Left hindlimb (tissue), 1 donor: ENCODE measurements around the gene ARFRP1.
A peak's percentile ranks its signal among the peaks of the same experiment; 100 is the strongest.

ENCODE experiments used
- DNase-seq: peaks from one replicate; pipeline ENCODE4 v3.0.0-alpha.2; 2018

ARFRP1 gene, protein sequence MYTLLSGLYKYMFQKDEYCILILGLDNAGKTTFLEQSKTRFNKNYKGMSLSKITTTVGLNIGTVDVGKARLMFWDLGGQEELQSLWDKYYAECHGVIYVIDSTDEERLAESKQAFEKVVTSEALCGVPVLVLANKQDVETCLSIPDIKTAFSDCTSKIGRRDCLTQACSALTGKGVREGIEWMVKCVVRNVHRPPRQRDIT

DNA sequence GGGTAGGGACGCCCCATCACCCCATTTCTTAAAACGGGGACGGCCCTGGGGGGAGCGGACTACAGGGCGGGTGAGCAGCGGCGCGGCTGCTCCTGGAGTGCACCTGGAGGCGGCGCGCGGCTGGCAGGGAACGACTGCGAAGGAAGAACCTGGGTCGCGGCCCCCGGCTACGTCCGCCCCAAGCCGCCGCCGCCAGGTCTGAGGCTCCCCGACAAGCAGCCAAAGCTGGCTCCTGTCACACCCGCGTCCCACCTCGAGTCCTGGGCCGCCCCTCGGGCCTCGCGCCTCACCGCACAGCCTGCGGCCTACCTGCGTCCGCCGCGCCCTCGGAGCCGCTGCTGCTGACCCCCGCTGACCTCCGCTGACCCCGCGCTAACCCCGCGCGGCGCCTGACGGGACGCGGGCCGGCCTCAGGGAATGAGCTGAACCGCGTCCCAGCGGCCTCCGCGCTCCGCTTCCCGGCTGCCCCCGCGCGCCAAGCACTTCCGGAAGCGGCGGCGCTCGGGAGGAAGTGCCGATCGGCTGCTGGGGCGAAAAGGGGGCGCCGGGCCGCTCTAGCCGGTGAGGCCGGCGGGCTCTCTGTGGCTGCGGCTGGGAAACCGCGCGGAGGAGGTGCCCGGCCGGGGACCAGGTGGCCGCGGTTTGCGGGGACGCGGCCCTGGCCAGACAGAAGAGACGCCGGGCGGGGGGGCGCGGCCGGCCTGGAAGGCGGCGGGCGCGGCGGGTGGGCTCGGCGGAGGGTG lies at the start of gene ARFRP1, which contains the start of gene ZGPAT:
ARFRP1 (minus strand) TSS at position 419 of the 743 bp plus-strand sequence. CDS start 885 bp downstream, outside the sequence.
ZGPAT (plus strand) TSS at position 482 of the 743 bp plus-strand sequence. CDS start 542 bp downstream, outside the sequence.
- peak; percentile 91 for DNase-seq

DNA sequence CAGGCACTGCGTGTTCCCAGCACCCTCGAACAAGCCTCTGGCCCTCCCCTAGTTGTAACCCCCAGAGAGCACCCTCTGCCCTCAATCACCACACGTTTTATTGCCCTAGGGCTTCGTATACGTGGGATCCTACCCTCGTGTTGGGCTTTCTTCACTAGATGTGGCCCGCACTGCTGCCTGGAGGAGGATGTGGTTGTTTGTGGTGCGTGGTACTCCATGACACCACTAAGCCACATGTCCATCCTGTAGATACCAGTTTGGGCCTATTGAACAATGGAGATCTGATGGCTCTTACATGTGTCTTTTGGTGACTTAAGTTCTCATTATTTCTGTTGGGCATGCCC lies 48.8 kb upstream of the ARFRP1 start:
- DNase-seq: no peak

DNA sequence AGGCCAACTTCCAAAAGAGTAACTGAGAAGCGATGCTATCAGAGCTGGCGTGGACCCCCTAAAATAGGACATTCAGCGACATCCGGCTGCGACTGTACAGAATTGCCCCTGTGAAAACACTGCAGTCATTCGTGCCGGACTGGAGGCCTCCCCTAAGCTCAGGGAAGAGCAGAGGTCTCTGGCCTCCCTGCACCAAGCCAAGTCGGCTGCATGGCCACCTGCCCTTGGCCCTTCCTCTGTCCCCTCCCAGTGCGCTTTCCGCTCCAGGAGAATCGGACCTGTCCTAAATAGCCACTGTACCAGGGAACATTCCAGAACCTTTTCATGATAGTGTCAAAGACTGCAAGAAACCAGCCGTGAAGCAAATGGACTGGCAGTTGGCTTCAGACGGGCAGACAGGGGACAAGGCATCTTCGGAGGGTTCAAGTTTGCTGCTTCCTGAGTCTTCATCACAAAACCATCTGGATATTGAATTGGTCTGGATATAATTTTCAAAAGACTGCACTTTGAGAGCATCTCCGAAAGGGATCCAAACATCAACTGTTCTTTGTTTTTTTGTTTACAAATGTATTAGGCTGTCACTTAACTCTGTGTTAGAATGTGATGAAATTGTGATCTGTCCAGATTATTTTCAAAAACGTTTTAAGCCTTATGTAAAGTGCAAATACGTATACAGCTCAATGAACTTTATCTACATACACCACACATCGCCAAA lies 48.3 kb upstream of the ARFRP1 start:
- DNase-seq: no peak

DNA sequence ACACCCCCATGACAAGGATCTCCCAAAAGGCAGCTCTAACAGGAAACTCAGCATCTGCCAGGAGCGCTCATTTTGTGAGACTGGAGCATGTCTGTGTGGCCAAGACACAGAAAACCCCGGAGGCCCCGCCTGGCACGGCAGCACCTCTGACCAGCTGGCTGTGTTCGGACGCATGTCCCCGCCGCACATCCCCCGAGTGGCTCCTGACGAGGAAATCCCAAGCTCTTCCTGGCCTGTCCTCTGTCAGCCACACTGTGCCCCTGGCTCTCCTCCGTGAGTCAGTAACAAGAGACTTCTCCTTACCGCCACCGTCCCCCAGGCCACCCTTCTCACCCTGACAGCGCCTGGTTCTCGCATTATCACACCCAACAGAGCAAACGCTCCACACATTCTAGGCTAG lies 46.2 kb upstream of the ARFRP1 start:
- DNase-seq: peak; percentile 20

DNA sequence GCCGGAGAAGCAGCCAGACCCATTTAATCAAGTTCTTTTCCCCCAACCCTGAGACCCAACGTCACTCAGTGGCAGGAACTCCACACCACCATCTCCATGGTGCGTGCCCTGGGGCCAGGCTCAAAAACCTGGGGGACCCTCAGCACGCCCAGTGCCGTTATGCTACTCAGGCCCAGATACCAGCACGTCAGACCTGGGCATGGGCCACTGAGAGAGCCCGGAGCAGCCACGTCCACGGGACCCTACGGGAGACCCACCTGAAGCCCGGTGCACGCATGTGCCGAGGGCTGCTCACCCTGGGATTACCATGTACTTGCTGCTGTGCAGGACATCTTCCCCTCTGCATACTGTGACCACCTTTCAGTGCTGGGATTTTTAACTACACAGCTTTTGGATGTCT lies 45.6 kb upstream of the ARFRP1 start:
- DNase-seq: no peak

DNA sequence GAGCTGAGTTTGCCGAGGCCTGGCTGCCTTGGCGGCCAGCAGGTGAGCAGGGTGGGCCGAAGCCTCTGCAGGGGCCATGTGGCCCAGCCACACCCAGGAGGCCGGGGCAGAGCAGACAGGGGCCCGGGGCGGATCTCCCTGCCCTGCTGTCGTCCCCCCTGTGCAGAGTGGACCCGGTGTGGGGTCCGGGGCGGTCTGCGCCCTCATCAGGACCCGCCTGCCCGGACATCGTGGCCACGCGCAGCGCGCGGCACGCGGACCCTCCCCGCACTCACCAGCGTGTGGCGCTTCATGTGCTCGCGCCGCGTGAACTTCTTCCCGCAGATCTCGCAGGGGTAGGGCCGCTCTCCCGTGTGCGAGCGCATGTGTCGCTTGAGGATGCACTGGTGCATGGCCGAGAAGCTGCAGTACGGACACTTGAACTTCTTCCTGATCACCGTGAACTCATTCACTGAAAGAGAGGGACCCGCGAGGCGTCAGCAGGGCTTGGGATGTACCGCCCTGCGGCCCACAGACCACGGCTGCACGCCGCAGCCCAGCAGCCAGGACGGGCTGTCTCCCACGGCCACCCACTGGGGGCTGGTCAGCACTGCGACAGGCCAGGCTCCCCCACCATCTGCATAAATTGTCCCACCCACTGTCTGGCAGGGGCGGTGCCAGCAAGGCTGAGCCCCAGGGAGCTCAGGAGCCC lies 44.8 kb upstream of the ARFRP1 start:
- DNase-seq: no peak

DNA sequence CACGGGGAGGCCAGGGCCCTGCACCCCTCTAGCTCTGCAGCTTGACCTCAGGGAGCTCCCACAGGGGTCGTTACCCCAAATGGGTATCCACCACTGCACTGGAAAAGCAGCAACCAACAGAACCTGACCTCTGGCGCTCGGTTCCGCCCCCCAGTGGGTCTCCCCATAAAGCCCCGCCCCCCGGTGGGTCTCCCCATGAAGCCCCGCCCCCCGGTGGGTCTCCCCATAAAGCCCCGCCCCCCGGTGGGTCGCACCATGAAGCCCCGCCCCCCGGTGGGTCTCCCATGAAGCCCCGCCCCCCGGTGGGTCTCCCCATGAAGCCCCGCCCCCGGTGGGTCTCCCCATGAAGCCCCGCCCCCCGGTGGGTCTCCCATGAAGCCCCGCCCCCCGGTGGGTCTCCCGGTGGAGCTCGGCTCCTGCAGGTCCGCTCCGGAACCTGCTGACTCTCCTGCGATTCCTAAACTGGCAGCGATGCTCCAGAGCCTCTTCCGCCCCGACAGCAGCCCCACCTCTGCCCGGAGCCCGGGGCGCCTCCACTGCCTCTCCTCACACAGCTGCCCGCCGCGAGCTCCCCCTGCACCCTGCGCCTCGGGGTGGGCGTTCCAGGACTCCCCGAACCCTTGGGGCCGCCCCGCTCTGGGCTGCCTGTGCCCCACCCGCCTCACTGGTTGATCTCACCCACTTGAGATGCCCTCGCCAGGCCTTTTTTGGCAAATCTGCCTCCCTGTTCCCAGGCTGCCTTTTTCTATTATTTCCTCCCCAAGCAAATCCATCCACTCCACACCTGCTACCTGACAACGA lies 43.9 kb upstream of the ARFRP1 start:
- DNase-seq: no peak

DNA sequence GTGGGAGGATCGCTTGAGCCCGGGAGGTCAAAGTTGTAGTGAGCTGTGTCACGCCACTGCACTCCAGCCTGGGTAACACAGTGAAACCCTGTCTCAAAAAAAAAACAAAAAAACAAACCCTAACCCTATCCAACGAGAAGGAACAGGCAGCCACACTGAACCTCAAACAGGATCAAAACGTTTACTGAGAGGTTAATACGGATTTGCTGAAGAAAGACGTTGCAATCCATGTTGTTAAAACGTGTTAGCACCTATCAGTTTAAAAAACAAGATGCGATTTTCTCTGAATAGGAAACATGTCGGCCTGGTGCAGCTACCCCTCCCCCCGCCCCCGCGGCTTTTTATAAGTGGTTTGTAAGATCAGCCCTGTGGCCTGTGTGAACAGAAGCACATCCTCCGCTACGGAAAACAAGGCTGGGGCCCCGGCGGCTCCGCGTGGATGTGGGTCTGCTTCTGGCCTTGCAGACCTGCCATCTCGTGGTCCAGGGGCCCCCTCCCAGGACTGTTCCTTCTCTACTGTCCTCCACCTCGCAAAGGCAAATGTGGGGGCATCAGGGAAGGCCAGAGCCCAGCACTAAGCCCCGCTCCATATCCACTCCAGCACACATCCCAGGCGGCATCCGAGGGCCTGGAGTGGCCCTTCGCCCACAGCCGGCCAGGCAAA lies 43.2 kb upstream of the ARFRP1 start:
- no peak for DNase-seq

DNA sequence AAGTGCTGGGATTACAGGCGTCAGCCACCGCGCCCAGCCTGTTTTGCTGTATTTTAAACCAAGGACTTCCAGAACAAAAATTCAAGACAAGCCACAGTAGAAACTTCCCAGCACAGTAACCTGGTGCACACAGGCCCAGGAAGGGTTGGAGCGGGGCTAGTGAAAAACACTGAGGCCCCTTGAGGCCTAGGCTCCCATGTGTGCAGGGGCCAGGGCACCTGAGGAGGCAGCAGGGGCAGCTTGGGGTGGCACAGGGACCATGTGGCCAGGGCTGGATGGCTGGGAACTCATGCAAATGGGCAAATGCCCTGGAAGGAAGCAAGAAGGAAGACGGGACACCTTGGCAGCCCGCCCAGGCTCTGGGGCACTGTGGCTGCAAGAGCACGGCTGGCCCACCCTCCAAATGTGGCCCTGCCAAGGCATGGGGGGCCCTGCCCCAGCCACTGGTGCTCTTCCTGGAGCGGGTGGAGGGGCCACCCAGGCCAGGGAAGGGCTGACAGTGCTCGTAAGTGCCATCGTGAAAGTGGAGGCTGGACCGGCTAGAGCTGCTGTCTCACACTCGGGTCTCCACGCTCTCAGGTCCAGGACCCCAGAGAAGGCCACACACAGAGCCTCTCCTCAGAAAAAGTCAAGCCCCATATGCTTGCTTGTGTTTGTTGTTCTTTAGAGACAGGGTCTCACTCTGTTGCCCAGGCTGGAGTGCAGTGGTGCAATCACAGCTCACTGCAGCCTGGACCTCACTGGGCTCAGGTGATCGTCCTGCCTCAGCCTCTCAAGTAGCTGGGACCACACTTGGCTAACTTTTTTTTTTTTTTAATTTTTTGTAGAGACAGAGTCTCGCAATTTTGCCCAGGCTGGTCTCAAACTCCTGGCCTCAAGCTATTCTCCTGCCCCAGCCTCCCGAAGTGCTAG lies 42.1 kb upstream of the ARFRP1 start:
- no peak for DNase-seq

DNA sequence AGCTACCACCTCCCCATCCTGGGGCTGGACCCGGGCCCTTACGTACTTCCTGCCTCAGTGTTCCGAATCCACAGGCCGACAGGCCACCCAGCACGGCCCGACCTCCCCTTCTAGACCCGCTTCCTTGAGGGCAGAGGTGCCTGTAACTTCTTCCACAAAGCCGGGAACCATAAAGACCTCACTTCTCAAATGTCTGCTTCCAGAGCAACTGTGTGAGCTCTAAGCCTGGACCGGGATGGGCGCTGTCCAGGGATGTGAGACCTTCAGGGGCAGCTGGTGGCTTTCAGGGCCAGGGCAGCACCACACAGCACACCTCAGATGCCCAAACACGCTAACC lies 41.1 kb upstream of the ARFRP1 start:
- DNase-seq: no peak

DNA sequence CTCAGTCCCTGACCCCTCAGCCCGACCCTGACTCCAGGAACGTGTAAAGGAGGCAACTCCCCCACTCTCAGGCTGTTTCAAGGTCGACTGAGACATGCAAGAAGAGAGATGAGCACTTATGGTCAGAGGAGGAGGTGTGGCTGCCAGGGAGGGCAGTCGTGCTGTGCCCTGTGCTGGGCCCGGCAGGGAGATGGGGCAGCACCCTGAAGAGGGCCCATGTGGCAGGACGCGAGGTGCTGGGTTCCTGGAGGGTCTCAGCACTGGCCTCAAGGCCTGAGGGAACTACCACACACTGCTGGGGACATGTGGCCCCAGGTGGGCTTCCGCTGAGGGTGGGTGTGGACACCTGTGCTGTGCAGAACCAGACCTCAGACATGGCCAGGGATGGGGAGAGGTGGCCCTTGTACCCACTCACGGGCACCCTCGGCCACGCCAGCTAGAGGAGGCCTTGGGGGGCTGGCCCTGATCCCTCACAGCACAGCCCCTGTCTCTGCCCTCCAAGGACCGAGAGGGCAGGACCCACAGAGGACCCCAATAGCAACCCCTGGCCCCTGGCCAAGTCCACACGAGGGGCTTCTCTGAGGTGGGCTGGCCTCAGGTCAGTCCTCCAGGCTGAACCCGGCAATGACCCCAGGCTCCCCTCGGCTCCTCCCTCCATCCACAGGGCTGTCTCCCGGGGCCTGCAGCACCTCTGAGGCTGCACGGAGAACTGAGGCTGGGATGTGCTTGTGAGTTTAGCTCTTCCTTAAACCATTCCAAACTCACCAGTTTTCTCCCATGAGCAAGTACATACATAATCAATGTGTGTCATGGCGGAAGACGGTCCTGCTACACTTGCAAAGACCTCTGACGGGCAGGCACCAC lies 40.5 kb upstream of the ARFRP1 start:
- no peak for DNase-seq

DNA sequence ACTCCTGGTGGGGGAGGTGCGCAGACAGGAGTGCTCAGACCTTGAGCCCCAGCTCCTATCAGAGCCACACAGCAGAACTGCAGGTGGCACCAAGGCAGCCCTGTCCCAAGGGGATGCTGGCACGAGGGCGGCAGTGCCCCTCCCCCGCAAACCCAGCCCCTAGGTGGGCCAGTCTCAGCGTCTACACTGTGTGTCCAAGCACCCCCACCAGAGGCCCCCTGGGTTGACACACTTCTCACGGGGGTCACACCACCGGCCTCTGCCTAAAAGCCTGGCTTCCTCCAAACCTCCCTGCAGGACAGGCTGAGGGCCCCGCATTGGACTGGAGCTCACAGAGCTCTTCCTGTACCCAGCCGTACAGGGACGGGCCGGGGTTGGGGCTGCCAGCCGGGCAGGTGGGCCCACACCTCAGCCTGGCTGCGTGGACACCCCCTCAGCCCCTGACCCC lies 39.9 kb upstream of the ARFRP1 start:
- DNase-seq: no peak

DNA sequence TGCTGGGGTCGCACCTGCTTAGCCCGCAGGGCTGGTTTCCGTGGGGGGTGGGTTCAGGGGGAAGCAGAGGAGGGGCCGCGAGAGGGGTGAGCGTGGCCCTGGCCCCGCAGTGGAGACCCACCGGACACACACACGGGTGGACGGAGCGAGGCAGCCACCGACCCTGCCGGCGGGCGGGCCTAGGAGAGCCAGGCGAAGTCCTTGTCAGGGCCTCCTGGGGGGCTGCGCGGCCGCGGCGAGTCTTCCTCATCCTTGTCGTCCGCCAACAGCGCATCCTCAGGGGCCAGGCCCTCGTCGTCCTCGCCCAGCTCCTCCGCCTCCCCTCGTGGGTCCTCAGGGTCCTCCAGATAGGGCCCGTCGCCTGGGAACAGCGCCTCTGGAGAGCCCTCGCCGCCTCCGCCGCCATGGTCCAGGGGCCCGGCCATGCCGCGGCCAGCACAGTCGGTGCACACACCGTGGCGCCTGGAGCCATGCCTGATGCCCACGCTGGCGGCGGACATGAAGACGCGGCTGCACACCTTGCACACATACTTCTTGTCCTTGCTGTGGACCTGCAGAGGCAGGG lies 39.1 kb upstream of the ARFRP1 start:
- DNase-seq: no peak

DNA sequence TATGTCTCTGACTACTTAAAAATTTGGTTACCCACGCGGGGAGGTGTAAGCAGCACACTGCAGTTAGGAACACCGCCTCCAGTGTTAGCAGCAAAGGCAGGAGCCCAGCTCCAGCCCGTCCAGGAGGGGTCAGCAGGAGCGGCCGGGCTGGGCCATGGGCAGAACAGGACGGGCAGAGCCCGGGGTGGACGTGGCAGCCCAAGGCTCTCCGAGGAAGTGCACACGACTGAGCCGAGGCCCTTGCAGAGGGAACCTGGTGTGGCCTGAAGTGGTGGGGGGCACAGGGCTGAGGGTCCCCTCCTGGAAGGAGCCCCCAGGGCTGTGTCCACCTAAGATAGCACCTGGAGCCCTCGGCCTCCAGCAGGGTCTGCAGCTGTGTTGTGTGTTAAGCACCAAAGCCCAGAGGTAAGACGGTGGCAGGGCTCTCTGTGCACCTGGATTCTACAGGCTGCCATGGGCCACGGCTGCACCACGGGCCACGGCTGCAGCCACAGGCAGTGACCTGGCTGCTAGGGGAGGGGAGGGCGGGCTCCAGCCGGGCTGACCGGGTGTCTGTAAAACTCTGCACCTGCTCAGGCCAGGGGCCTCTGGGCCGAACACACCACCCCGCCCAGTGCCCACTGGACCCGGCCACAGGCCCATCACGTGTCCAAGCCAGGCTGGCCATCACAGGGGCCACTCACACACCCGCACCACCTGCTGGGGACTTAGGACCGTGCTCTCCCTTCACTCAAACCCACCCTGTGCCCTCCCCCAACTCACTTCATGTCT lies 38.4 kb upstream of the ARFRP1 start:
- DNase-seq: no peak

DNA sequence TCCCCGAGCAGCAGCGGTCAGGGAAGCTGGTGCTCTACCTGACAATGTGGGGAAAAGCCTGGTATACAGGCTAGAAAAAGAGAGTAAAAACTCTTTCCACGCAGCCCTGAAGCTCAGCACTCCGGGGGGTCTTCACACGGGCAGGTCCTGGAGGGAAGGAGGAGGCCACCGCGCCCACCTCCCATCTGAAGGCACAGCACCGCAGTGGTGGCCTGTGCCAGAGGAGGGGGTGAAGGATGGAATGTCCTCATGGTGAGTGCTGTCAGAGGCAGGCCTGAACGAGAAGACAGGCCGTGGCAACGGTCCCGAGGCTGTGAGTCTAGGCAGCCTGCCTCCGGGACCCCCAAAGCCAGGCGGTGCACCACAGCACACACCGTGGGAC lies 37.6 kb upstream of the ARFRP1 start:
- no peak for DNase-seq

DNA sequence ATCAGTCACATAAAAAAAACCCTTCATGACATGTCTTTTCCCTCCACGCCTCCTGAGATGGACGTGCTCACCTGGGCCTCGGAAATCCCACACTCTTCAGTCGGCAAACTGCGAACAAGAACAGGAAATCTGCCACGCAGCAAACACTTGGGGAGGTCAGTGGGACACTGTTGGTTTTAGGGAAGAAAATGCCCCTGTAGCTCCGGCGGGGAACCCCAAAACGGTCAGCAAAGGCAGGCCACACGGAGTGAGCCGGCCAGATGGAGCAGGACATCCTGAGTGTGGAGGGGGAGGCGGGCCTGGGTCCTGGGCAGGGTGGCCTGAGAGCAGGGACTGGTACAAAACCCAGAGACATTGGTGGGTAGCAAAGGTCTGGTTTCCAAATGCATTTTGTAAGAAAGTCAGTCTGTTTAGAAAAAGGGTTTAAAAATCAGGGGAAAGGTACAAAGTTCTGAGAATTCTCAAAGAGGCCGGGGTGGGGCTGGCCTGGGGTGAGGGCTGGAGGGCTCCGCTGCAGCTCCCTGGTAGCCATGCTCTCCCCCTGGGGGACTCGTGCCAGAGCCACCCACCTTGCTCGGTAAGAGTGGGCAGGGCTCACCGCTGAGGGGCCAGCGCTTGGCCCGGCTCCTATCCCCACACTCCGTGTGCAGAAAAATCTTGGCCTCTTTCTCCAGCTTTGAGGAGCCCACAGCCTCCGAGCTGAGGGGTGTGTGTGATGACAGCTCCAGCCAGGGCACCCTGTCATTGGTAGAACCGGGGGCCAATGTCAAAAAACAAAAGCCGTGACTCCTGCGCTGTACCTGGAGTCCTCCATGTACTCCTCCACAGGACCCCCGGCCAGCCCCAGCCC lies 37.0 kb upstream of the ARFRP1 start:
- DNase-seq: no peak

DNA sequence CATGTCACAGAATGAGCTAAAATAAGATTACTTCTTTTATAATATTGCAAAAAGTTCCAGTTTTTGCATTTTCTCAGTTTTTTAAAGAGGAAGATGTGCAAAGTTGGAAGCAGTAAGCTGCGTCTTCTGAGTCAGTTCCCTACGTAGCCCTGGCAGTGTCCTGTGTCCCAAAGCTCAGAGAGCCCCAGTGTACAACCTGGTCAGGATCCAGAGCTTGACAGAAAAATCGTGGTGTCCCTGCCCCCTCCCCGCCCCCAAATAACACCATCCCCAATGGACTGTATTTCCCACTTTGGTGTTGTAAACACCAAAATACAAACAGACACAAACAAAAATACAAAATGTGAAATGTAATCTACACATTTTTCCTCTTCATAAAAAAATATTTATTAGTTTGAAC lies 36.4 kb upstream of the ARFRP1 start:
- DNase-seq: no peak
